ENCODE measurements around the gene NSD1.

GRCh38 chr5:177233206-177233605, 99.6 kb downstream of the NSD1 start:
- no peak for TF ChIP-seq POLR2AphosphoS5 (IDR thresholded peaks at IDR 0.05; ENCODE audit: low read depth, low read length)
- TF ChIP-seq SP2 (IDR thresholded peaks at IDR 0.05; ENCODE audit: low read length) = no peak
- TF ChIP-seq CEBPB (IDR thresholded peaks at IDR 0.05; ENCODE audit: low read depth, low read length) = no peak
- TF ChIP-seq POLR2A (IDR thresholded peaks at IDR 0.05; ENCODE audit: control extremely low read depth in 1 of 2, low read depth in 2 of 2, low read length in 2 of 2) = no peak
- TF ChIP-seq TAF1 (IDR thresholded peaks at IDR 0.05; ENCODE audit: low read depth, low read length) = no peak
- TF ChIP-seq CTCF (IDR thresholded peaks at IDR 0.05; ENCODE audit: control extremely low read depth in 1 of 3, insufficient read depth in 1 of 3, low read depth in 1 of 3, low read length in 3 of 3) = no peak
- TF ChIP-seq RAD21 (IDR thresholded peaks at IDR 0.05 in 1 of 2, conservative IDR thresholded peaks at IDR 0.05 in 1 of 2; ENCODE audit: low read depth in 2 of 2, low read length in 2 of 2) = no peak
- TF ChIP-seq ATF3 (IDR thresholded peaks at IDR 0.05; ENCODE audit: insufficient read depth, low read depth, low read length) = no peak
- TF ChIP-seq SIN3A (conservative IDR thresholded peaks at IDR 0.05 in 1 of 2, IDR thresholded peaks at IDR 0.05 in 1 of 2; ENCODE audit: low read depth in 1 of 2, low read length in 2 of 2) = no peak
- TF ChIP-seq ZNF274 (IDR thresholded peaks at IDR 0.05; ENCODE audit: borderline replicate concordance, extremely low read depth, low read length) = no peak
- TF ChIP-seq TEAD4 (IDR thresholded peaks at IDR 0.05; ENCODE audit: low read depth, low read length) = no peak
- TF ChIP-seq TBP (IDR thresholded peaks at IDR 0.05; ENCODE audit: low read depth, low read length) = no peak
- TF ChIP-seq CBX5 (IDR thresholded peaks at IDR 0.05; ENCODE audit: low read depth, low read length) = no peak
- no peak for TF ChIP-seq EZH2 (IDR thresholded peaks at IDR 0.05; ENCODE audit: low read depth, low read length, severe bottlenecking)
